AG04450 (cell line): ENCODE results near the gene PTGR2. TPM values are rescaled to one million over a fixed set of nuclear protein-coding genes. Genes with fewer than 3 reads are reported as not detected.
A peak's percentile ranks its signal among the peaks of the same experiment; 100 is the strongest.
"Not testable (repeated sequence)": the region's sequence is repeated elsewhere in the genome, so short reads cannot be mapped to it uniquely, and the experiment has no call there.

Source experiments
- CTCF ChIA-PET: fragments of 300-600, 350-600 bp; formaldehyde crosslinking; extraction: SDS; loops from one replicate; lab custom pipeline; 2022; ENCODE audit warnings: antibody characterized with exemption, inconsistent platforms; lab: Charles Lee
- POLR2A ChIA-PET: fragments of 350-600 bp; formaldehyde crosslinking; extraction: SDS; loops from one replicate; lab custom pipeline; 2021; ENCODE audit warnings: antibody characterized with exemption, inconsistent platforms; lab: Yijun Ruan, JAX
- DNase-seq: peaks from one replicate; pipeline ENCODE4 v3.0.0-alpha.2; 2011; ENCODE audit warnings: low read depth, low spot score
- H3K27ac ChIP-seq: one replicate; pipeline ENCODE4 v1.5.1; 2012; ENCODE audit warnings: low read depth, low read length, control low read depth
- H3K27me3 ChIP-seq: one replicate; pipeline ENCODE4 v1.6.0; 2012; ENCODE audit warnings: low read length; ENCODE audit not compliant: control insufficient read depth, insufficient read depth
- H3K4me3 ChIP-seq: 2 replicates; pipeline ENCODE4 v1.5.1; 2011; ENCODE audit warnings: mild to moderate bottlenecking, low read depth, low read length, control low read depth
- H3K9me3 ChIP-seq: 2 replicates; pipeline ENCODE4 v1.5.1; 2012; ENCODE audit warnings: low read length; ENCODE audit not compliant: control insufficient read depth, insufficient read depth
- polyA plus RNA-seq: library from polyadenylated mRNA; depleted of rRNA; stranded (reverse); fragments of >200 nt; gene quantifications from 2 replicates; pipeline ENCODE4 v1.2.3, GENCODE V29; 2011
- TF ChIP-seq, protein P1 (sequence below): IDR thresholded peaks from 2 replicates; pipeline ENCODE4 v1.5.1; 2011; ENCODE audit warnings: low read depth, low read length, control low read depth, inconsistent platforms

PTGR2 gene
- polyA plus RNA-seq, 1 experiment: 6.9 TPM

DNA sequence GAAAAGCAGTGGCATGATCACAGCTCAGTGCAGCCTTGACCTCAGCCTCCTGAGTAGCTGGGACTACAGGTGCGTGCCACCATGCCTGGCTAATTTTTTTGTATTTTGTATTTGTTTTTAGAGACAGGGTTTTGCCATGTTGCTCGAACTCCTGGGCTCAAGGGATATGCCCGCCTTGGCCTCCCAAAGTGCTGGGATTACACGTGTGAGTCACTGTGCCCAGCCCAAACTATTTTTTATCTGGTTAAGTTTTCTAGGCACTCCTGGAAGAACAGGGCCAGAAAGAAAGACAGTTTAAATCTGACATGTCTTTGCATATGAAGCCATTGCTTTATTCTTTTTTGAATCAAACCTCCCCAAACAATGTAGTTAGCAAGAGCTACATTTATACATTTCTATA, 27.5 kb upstream of the PTGR2 start:
- TF ChIP-seq, protein P1, sequence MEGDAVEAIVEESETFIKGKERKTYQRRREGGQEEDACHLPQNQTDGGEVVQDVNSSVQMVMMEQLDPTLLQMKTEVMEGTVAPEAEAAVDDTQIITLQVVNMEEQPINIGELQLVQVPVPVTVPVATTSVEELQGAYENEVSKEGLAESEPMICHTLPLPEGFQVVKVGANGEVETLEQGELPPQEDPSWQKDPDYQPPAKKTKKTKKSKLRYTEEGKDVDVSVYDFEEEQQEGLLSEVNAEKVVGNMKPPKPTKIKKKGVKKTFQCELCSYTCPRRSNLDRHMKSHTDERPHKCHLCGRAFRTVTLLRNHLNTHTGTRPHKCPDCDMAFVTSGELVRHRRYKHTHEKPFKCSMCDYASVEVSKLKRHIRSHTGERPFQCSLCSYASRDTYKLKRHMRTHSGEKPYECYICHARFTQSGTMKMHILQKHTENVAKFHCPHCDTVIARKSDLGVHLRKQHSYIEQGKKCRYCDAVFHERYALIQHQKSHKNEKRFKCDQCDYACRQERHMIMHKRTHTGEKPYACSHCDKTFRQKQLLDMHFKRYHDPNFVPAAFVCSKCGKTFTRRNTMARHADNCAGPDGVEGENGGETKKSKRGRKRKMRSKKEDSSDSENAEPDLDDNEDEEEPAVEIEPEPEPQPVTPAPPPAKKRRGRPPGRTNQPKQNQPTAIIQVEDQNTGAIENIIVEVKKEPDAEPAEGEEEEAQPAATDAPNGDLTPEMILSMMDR: no peak
- POLR2A ChIA-PET: no interaction called here
- Histone ChIP-seq H3K27ac (no peak overlapping the region), H3K4me3 (no peak overlapping the region), H3K9me3 (no peaks in the 10 kb centered on the region), H3K27me3 (no peaks in the 10 kb centered on the region)
- no peak for DNase-seq
- CTCF ChIA-PET: interaction anchor here (0.6 to 0.8 kb wide), 2 partner anchors 96 to 347 kb away, joined by 3 to 4 read pairs; no protein-coding TSS in a partner anchor

DNA sequence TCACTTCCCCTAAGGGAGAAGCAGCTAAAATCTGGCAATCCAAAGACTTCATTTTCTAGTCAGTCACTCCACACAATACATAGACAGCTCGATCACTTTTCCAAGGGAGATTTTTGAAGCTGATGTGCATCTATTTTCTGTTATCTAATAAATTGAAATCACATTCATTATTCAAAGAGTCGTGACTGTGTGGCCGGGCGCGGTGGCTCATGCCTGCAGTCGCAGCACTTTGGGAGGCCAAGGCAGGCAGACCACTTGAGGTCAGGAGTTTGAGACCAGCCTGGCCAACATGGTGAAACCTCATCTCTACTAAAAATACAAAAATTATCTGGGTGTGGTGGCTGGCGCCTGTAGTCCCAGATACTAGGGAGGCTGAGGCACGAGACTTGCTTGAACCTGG, 27.1 kb upstream of the PTGR2 start:
- TF ChIP-seq, protein P1: no peak
- POLR2A ChIA-PET: no interaction called here
- Histone ChIP-seq H3K9me3 (no peaks in the 10 kb centered on the region), H3K27me3 (no peaks in the 10 kb centered on the region), H3K4me3 (no peak overlapping the region), H3K27ac (no peak overlapping the region)
- no peak for DNase-seq
- CTCF ChIA-PET: interaction anchor here (0.6 to 2.1 kb wide), 5 partner anchors 9 to 346 kb away, joined by 3 to 9 read pairs (median 3); no protein-coding TSS in a partner anchor

DNA sequence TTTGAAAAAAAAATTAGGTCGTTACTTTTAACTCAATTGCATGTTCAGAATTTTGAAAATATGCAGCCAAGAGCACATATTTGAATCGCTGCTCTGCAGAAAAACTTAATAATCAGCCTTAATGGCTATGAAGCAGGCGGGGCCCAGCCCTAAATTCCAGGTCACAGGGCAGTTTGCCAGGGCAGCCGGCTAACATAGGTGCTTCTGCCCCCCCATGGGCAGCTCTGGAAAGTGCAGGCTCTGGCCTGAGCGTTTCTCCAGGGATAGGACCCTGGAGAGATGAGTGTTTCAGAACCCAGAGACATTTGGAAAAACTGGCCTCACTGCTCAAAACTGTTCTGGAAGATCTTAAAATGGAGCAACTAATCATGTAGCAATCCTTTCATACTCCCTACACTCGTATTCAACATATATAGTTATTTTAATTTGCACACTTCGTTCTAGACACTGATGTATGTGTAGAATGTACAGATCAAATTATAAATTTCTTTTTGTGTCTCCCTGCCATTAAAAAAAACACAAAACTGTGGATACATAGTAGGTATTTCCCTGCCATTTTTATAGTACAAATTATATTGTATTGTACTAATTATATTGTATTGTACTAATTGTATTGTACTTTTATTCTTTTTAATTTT, 26.0 kb upstream of the PTGR2 start:
- DNase-seq: peak; percentile 56
- Histone ChIP-seq H3K27me3 (no peaks in the 10 kb centered on the region), H3K27ac (no peak overlapping the region), H3K9me3 (no peaks in the 10 kb centered on the region), H3K4me3 (no peak overlapping the region)
- TF ChIP-seq, protein P1: peak; percentile 91
- POLR2A ChIA-PET: interaction anchor here (0.7 kb wide), 1 partner anchor 40 kb away, joined by 3 read pairs; no protein-coding TSS in a partner anchor
- CTCF ChIA-PET: interaction anchor here (0.9 to 2.1 kb wide), 5 partner anchors 8 to 98 kb away, joined by 3 to 9 read pairs (median 3); no protein-coding TSS in a partner anchor

DNA sequence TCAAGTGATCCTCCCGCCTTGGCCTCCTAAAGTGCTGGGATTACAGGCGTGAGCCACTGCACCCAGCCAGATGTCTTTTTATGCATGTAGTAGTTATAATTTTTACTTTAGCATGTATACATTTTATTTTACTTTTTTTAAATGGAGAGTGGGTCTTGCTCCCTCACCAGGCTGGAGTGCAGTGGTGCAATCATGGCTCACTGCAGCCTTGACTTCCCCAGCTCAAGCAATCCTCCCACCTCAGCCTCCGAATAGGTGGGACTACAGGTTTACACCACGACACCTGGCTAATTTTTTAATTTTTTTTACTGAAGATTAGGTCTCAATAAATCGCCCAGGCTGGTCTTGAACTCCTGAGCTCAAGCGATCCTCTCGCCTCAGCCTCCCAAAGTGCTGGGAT, 24.4 kb upstream of the PTGR2 start:
- CTCF ChIA-PET: interaction anchor here (0.7 to 1.2 kb wide), 2 partner anchors 98 to 100 kb away, joined by 3 to 4 read pairs; no protein-coding TSS in a partner anchor
- DNase-seq, H3K27ac ChIP-seq, H3K4me3 ChIP-seq, POLR2A ChIA-PET, H3K9me3 ChIP-seq, H3K27me3 ChIP-seq: not testable (repeated sequence)
- TF ChIP-seq, protein P1: peak; percentile 41; the same call in 1 of the 2 replicates

DNA sequence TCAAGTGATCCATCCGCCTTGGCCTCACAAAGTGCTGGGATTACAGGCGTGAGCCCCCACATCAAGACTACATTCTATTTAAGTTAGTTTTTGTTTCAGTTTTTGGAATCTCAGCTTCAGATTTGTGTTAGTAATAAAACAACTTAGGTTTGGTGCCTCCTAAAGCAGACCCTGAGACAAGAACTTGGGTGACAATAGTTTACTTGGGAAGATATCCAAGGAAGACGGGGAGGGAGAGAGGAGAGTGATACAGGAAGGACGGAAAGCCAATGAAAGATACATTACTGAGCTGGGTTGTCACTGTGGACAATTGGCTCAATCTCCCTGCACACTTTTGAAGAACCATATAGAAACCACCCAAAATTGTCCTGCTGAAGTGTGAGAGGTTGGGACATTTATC, 22.6 kb upstream of the PTGR2 start:
- POLR2A ChIA-PET: no interaction called here
- Histone ChIP-seq H3K27me3 (no peaks in the 10 kb centered on the region), H3K9me3 (no peaks in the 10 kb centered on the region), H3K4me3 (no peak overlapping the region), H3K27ac (no peak overlapping the region)
- CTCF ChIA-PET: interaction anchor here (0.6 kb wide), 1 partner anchor 12 kb away, joined by 3 read pairs; no protein-coding TSS in a partner anchor
- TF ChIP-seq, protein P1: no peak
- no peak for DNase-seq
